ENCODE measurements around the gene IL3RA. TPM values are rescaled to one million over a fixed set of nuclear protein-coding genes. Genes with fewer than 3 reads are reported as not detected.

The IL3RA gene
- total RNA-seq, 1 experiment from 2014 or later: 0.26 TPM

DNA sequence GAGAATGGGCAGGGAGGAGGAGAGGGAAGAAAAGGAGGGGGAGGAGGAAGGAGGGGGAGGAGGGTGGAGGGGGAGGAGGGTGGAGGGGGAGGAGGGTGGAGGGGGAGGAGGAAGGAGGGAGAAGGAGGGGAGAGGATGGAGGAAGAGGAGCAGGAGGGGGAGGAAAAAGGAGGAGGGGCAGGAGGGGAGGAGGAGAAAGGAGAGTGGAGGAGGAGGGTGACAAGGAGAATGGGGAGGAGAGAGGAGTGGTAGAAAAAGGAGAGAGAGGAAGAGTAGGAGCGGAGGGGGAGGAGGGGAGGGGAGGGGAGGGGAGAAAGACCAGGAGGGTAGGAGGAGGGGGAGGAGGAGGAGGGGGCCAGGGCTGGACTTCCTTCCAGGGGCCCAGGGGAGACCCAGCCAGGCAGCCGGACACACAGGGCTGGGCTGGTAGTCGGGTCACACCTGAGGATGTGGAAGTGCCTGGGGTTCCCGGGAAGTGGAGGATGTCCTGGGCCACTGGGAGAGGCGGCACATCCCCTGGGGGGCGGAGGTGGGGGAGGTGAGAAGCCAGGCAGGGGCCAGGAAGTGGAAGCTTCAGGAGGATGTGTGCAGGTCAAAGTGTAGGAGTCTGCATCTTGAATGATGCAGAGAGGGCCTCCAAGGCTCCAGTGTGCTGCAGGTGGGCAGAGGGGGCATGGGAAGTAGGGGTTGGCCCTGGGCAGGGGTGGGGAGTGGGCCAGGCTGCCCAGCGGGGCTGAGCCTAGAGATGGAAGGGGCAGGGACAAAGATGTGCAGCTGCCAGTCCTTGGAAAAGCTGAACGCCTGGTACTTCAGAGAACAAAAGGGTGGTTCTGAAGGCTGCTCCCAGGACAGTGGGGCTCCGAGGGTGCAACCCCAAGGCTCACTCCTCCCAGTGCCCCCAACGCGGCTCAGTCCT lies 18.8 kb downstream of the IL3RA start (continued):
- TF ChIP-seq, protein P1, sequence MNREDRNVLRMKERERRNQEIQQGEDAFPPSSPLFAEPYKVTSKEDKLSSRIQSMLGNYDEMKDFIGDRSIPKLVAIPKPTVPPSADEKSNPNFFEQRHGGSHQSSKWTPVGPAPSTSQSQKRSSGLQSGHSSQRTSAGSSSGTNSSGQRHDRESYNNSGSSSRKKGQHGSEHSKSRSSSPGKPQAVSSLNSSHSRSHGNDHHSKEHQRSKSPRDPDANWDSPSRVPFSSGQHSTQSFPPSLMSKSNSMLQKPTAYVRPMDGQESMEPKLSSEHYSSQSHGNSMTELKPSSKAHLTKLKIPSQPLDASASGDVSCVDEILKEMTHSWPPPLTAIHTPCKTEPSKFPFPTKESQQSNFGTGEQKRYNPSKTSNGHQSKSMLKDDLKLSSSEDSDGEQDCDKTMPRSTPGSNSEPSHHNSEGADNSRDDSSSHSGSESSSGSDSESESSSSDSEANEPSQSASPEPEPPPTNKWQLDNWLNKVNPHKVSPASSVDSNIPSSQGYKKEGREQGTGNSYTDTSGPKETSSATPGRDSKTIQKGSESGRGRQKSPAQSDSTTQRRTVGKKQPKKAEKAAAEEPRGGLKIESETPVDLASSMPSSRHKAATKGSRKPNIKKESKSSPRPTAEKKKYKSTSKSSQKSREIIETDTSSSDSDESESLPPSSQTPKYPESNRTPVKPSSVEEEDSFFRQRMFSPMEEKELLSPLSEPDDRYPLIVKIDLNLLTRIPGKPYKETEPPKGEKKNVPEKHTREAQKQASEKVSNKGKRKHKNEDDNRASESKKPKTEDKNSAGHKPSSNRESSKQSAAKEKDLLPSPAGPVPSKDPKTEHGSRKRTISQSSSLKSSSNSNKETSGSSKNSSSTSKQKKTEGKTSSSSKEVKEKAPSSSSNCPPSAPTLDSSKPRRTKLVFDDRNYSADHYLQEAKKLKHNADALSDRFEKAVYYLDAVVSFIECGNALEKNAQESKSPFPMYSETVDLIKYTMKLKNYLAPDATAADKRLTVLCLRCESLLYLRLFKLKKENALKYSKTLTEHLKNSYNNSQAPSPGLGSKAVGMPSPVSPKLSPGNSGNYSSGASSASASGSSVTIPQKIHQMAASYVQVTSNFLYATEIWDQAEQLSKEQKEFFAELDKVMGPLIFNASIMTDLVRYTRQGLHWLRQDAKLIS (CRISPR knock-in tag; IDR thresholded peaks at IDR 0.05; ENCODE audit: borderline replicate concordance): no peak
- no peak for TF ChIP-seq ATF1 (CRISPR knock-in tag; IDR thresholded peaks at IDR 0.05)
- TF ChIP-seq, protein P2, sequence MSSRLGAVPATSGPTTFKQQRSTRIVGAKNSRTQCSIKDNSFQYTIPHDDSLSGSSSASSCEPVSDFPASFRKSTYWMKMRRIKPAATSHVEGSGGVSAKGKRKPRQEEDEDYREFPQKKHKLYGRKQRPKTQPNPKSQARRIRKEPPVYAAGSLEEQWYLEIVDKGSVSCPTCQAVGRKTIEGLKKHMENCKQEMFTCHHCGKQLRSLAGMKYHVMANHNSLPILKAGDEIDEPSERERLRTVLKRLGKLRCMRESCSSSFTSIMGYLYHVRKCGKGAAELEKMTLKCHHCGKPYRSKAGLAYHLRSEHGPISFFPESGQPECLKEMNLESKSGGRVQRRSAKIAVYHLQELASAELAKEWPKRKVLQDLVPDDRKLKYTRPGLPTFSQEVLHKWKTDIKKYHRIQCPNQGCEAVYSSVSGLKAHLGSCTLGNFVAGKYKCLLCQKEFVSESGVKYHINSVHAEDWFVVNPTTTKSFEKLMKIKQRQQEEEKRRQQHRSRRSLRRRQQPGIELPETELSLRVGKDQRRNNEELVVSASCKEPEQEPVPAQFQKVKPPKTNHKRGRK (CRISPR knock-in tag; IDR thresholded peaks at IDR 0.05; ENCODE audit: borderline replicate concordance): 0 out of 2 replicates have a peak, but pooled peaks have one; percentile 52
- TF ChIP-seq SP1 (CRISPR knock-in tag; conservative IDR thresholded peaks at IDR 0.05): 0 out of 2 replicates have a peak, but pooled peaks have one; percentile 38
- TF ChIP-seq, protein P3, sequence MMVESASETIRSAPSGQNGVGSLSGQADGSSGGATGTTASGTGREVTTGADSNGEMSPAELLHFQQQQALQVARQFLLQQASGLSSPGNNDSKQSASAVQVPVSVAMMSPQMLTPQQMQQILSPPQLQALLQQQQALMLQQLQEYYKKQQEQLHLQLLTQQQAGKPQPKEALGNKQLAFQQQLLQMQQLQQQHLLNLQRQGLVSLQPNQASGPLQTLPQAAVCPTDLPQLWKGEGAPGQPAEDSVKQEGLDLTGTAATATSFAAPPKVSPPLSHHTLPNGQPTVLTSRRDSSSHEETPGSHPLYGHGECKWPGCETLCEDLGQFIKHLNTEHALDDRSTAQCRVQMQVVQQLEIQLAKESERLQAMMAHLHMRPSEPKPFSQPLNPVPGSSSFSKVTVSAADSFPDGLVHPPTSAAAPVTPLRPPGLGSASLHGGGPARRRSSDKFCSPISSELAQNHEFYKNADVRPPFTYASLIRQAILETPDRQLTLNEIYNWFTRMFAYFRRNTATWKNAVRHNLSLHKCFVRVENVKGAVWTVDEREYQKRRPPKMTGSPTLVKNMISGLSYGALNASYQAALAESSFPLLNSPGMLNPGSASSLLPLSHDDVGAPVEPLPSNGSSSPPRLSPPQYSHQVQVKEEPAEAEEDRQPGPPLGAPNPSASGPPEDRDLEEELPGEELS (CRISPR knock-in tag; IDR thresholded peaks at IDR 0.05): no peak
- no peak for TF ChIP-seq NR3C1 (CRISPR knock-in tag; conservative IDR thresholded peaks at IDR 0.05; ENCODE audit: low read depth)
- no peak for TF ChIP-seq ZNF219 (CRISPR knock-in tag; IDR thresholded peaks at IDR 0.05; ENCODE audit: borderline replicate concordance)
- no peak for TF ChIP-seq NR2C2 (CRISPR knock-in tag; IDR thresholded peaks at IDR 0.05)
- TF ChIP-seq, protein P4, sequence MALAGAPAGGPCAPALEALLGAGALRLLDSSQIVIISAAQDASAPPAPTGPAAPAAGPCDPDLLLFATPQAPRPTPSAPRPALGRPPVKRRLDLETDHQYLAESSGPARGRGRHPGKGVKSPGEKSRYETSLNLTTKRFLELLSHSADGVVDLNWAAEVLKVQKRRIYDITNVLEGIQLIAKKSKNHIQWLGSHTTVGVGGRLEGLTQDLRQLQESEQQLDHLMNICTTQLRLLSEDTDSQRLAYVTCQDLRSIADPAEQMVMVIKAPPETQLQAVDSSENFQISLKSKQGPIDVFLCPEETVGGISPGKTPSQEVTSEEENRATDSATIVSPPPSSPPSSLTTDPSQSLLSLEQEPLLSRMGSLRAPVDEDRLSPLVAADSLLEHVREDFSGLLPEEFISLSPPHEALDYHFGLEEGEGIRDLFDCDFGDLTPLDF (CRISPR knock-in tag; IDR thresholded peaks at IDR 0.05): no peak
- TF ChIP-seq, protein P5, sequence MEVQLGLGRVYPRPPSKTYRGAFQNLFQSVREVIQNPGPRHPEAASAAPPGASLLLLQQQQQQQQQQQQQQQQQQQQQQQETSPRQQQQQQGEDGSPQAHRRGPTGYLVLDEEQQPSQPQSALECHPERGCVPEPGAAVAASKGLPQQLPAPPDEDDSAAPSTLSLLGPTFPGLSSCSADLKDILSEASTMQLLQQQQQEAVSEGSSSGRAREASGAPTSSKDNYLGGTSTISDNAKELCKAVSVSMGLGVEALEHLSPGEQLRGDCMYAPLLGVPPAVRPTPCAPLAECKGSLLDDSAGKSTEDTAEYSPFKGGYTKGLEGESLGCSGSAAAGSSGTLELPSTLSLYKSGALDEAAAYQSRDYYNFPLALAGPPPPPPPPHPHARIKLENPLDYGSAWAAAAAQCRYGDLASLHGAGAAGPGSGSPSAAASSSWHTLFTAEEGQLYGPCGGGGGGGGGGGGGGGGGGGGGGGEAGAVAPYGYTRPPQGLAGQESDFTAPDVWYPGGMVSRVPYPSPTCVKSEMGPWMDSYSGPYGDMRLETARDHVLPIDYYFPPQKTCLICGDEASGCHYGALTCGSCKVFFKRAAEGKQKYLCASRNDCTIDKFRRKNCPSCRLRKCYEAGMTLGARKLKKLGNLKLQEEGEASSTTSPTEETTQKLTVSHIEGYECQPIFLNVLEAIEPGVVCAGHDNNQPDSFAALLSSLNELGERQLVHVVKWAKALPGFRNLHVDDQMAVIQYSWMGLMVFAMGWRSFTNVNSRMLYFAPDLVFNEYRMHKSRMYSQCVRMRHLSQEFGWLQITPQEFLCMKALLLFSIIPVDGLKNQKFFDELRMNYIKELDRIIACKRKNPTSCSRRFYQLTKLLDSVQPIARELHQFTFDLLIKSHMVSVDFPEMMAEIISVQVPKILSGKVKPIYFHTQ (CRISPR knock-in tag; IDR thresholded peaks at IDR 0.05): no peak
- TF ChIP-seq, protein P6, sequence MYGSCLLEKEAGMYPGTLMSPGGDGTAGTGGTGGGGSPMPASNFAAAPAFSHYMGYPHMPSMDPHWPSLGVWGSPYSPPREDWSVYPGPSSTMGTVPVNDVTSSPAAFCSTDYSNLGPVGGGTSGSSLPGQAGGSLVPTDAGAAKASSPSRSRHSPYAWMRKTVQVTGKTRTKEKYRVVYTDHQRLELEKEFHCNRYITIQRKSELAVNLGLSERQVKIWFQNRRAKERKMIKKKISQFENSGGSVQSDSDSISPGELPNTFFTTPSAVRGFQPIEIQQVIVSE (CRISPR knock-in tag; IDR thresholded peaks at IDR 0.05; ENCODE audit: borderline replicate concordance): no peak
- TF ChIP-seq CREM (CRISPR knock-in tag; IDR thresholded peaks at IDR 0.05): no peak
- TF ChIP-seq MYBL2 (CRISPR knock-in tag; IDR thresholded peaks at IDR 0.05): no peak
- TF ChIP-seq, protein P7, sequence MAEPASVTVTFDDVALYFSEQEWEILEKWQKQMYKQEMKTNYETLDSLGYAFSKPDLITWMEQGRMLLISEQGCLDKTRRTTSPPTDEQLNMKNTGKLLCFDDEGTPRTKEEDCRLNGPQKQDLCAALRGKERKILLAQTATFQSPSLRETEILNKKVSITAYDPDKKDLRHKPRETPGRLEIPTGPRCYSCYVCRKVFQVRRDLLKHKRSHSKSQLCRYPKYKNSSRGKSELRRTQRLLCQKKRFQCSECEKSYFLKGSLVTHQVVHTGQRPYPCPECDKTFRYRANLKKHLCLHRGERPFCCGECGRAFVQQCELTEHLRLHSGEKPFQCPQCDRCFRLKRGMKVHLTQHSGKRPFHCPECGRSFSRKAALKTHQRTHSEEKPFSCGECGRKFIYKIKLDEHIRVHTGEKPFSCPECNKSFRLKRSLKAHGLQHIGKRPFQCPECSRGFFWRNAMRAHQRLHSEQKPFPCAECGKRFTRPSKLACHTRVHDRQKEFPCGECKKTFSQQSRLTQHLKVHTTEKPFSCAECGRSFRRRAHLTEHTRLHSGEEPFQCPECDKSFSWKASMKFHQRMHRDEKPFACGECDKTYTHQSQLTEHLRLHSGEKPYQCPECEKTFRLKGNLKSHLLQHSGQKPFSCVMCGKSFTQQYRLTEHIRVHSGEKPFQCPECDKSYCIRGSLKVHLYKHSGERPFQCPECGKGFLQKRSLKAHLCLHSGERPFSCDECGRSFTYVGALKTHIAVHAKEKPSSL (CRISPR knock-in tag; conservative IDR thresholded peaks at IDR 0.05): no peak
- TF ChIP-seq, protein P8, sequence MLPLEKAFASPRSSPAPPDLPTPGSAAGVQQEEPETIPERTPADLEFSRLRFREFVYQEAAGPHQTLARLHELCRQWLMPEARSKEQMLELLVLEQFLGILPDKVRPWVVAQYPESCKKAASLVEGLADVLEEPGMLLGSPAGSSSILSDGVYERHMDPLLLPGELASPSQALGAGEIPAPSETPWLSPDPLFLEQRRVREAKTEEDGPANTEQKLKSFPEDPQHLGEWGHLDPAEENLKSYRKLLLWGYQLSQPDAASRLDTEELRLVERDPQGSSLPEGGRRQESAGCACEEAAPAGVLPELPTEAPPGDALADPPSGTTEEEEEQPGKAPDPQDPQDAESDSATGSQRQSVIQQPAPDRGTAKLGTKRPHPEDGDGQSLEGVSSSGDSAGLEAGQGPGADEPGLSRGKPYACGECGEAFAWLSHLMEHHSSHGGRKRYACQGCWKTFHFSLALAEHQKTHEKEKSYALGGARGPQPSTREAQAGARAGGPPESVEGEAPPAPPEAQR (CRISPR knock-in tag; IDR thresholded peaks at IDR 0.05): no peak
- TF ChIP-seq, protein P9, sequence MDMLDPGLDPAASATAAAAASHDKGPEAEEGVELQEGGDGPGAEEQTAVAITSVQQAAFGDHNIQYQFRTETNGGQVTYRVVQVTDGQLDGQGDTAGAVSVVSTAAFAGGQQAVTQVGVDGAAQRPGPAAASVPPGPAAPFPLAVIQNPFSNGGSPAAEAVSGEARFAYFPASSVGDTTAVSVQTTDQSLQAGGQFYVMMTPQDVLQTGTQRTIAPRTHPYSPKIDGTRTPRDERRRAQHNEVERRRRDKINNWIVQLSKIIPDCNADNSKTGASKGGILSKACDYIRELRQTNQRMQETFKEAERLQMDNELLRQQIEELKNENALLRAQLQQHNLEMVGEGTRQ (CRISPR knock-in tag; IDR thresholded peaks at IDR 0.05): 0 out of 2 replicates have a peak, but pooled peaks have one; percentile 14
- TF ChIP-seq, protein P10, sequence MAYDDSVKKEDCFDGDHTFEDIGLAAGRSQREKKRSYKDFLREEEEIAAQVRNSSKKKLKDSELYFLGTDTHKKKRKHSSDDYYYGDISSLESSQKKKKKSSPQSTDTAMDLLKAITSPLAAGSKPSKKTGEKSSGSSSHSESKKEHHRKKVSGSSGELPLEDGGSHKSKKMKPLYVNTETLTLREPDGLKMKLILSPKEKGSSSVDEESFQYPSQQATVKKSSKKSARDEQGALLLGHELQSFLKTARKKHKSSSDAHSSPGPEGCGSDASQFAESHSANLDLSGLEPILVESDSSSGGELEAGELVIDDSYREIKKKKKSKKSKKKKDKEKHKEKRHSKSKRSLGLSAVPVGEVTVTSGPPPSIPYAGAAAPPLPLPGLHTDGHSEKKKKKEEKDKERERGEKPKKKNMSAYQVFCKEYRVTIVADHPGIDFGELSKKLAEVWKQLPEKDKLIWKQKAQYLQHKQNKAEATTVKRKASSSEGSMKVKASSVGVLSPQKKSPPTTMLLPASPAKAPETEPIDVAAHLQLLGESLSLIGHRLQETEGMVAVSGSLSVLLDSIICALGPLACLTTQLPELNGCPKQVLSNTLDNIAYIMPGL (CRISPR knock-in tag; IDR thresholded peaks at IDR 0.05): no peak
